IMR-90 (cell line): ENCODE measurements around the gene TFRC. TPM values are rescaled to one million over a fixed set of nuclear protein-coding genes. Genes with fewer than 3 reads are reported as not detected.

Experiments
- ATAC-seq: fragments of 200-7000 bp; cut with Tn5 transposase; 2 replicates; pipeline ENCODE4 v1.9.1; 2020; ENCODE audit warnings: low read depth, mild to moderate bottlenecking, moderate library complexity
- BruUV-seq: library from RNA; stranded (reverse); fragments of 400-500 nt; replicated peaks from 2 replicates; lab custom pipeline; 2021; lab: Mats Ljungman, UMichigan
- CTCF ChIA-PET: fragments of 300-600 bp; formaldehyde crosslinking; extraction: SDS; loops from one replicate; lab custom pipeline; 2021; ENCODE audit warnings: antibody characterized with exemption; lab: Yijun Ruan, JAX
- POLR2A ChIA-PET: fragments of 300-600 bp; sonication (Branson Sonifier 250); formaldehyde crosslinking; loops from one replicate; lab custom pipeline; 2022; ENCODE audit warnings: antibody characterized with exemption; ENCODE audit not compliant: unreplicated experiment; lab: Charles Lee
- DNase-seq: peaks from one replicate; pipeline ENCODE4 v3.0.0; 2013
- H2AFZ ChIP-seq: replicated peaks from 2 replicates; pipeline ENCODE3; 2013; ENCODE audit warnings: low read length, mild to moderate bottlenecking; ENCODE audit not compliant: poor library complexity
- H2AK5ac ChIP-seq: 2 replicates; pipeline ENCODE4 v1.6.1; 2013; ENCODE audit warnings: low read depth, low read length, inconsistent platforms
- H2AK9ac ChIP-seq: replicated peaks from 2 replicates; pipeline ENCODE3; 2013; ENCODE audit warnings: mild to moderate bottlenecking, low read depth, low read length, moderate library complexity; ENCODE audit not compliant: poor library complexity
- H2BK120ac ChIP-seq: 2 replicates; pipeline ENCODE4 v1.6.1; 2013; ENCODE audit warnings: low read depth, low read length, inconsistent platforms
- H2BK15ac ChIP-seq: 3 replicates; pipeline ENCODE4 v1.6.1; 2013; ENCODE audit warnings: low read depth, low read length, inconsistent platforms
- H2BK20ac ChIP-seq: 2 replicates; pipeline ENCODE4 v1.6.1; 2013; ENCODE audit warnings: low read depth, mild to moderate bottlenecking, inconsistent platforms, low read length, moderate library complexity
- H2BK5ac ChIP-seq: 2 replicates; pipeline ENCODE4 v1.6.1; 2013; ENCODE audit warnings: mild to moderate bottlenecking, low read depth, low read length, inconsistent platforms; ENCODE audit not compliant: poor library complexity, severe bottlenecking
- H3K14ac ChIP-seq: replicated peaks from 2 replicates; pipeline ENCODE4 v1.6.1; 2013; ENCODE audit warnings: low read depth, low read length, inconsistent platforms
- H3K18ac ChIP-seq: 2 replicates; pipeline ENCODE4 v1.6.1; 2013; ENCODE audit warnings: low read depth, low read length, control low read depth
- H3K23ac ChIP-seq: 2 replicates; pipeline ENCODE4 v1.6.1; 2013; ENCODE audit warnings: low read depth, low read length, inconsistent platforms
- H3K27ac ChIP-seq: 2 replicates; pipeline ENCODE4 v1.5.1; 2013; ENCODE audit warnings: mild to moderate bottlenecking, control low read depth, low read length; ENCODE audit not compliant: insufficient read depth
- H3K27me3 ChIP-seq: 2 replicates; pipeline ENCODE4 v1.6.1; 2013; ENCODE audit warnings: low read length; ENCODE audit not compliant: control insufficient read depth, insufficient read depth
- H3K36me3 ChIP-seq: 2 replicates; pipeline ENCODE4 v1.6.1; 2013; ENCODE audit warnings: low read length, mixed read lengths; ENCODE audit not compliant: control insufficient read depth, insufficient read depth
- H3K4ac ChIP-seq: 2 replicates; pipeline ENCODE4 v1.6.1; 2013; ENCODE audit warnings: low read depth, low read length, inconsistent platforms
- H3K4me1 ChIP-seq: 2 replicates; pipeline ENCODE4 v1.6.1; 2013; ENCODE audit warnings: low read length, mixed read lengths; ENCODE audit not compliant: control insufficient read depth, insufficient read depth
- H3K4me2 ChIP-seq: 2 replicates; pipeline ENCODE4 v1.6.1; 2013; ENCODE audit warnings: low read depth, mild to moderate bottlenecking, control low read depth, low read length, moderate library complexity
- H3K4me3 ChIP-seq: 2 replicates; pipeline ENCODE4 v1.5.1; 2013; ENCODE audit warnings: low read depth, mild to moderate bottlenecking, control low read depth, low read length, moderate library complexity; ENCODE audit not compliant: insufficient read depth
- H3K56ac ChIP-seq: 2 replicates; pipeline ENCODE4 v1.6.1; 2013; ENCODE audit warnings: low read length, inconsistent platforms; ENCODE audit not compliant: insufficient read depth; ENCODE audit errors: extremely low read depth
- H3K79me1 ChIP-seq, 2 experiments: 2 replicates each; pipeline ENCODE4 v1.6.1; 2013; ENCODE audit warnings: low read length in 2 of 2, inconsistent platforms in 1 of 2, low read depth in 1 of 2
- H3K9ac ChIP-seq: 2 replicates; pipeline ENCODE4 v1.6.1; 2013; ENCODE audit warnings: low read depth, low read length, control low read depth
- H3K9me1 ChIP-seq: 2 replicates; pipeline ENCODE4 v1.6.1; 2013; ENCODE audit warnings: low read length, inconsistent platforms; ENCODE audit not compliant: insufficient read depth
- H3K9me3 ChIP-seq: 2 replicates; pipeline ENCODE4 v1.6.1; 2013; ENCODE audit warnings: low read length; ENCODE audit not compliant: control insufficient read depth, insufficient read depth
- H4K20me1 ChIP-seq: 2 replicates; pipeline ENCODE4 v1.6.1; 2013; ENCODE audit warnings: low read length, inconsistent platforms; ENCODE audit not compliant: insufficient read depth
- H4K5ac ChIP-seq: 2 replicates; pipeline ENCODE4 v1.6.1; 2013; ENCODE audit warnings: mild to moderate bottlenecking, low read depth, low read length, control low read depth
- H4K8ac ChIP-seq, 2 experiments: 2 replicates each; pipeline ENCODE4 v1.6.1; 2013; ENCODE audit warnings: low read depth in 2 of 2, low read length in 2 of 2, control low read depth in 1 of 2, inconsistent platforms in 1 of 2
- H4K91ac ChIP-seq: 2 replicates; pipeline ENCODE4 v1.6.1; 2013; ENCODE audit warnings: low read depth, low read length, inconsistent platforms; ENCODE audit not compliant: insufficient read depth
- BHLHE40 ChIP-seq: fragments of 150-350 bp; IDR thresholded peaks from 2 replicates; pipeline ENCODE4 v1.6.1; 2016; ENCODE audit warnings: mild to moderate bottlenecking, low read depth, low read length
- CEBPB ChIP-seq: IDR thresholded peaks from 2 replicates; pipeline ENCODE4 v1.6.1; 2012; ENCODE audit warnings: low read depth, low read length, improper control_type of control experiment
- CHD1 ChIP-seq: IDR thresholded peaks from 2 replicates; pipeline ENCODE4 v1.6.1; 2012; ENCODE audit warnings: low read depth, low read length, improper control_type of control experiment
- ELK1 ChIP-seq: fragments of 150-350 bp; IDR thresholded peaks from 2 replicates; pipeline ENCODE4 v1.6.1; 2016; ENCODE audit warnings: low read depth, mild to moderate bottlenecking, low read length, moderate library complexity, borderline replicate concordance
- FOS ChIP-seq: fragments of 150-350 bp; IDR thresholded peaks from 2 replicates; pipeline ENCODE4 v1.6.1; 2016; ENCODE audit warnings: low read depth, low read length
- MAZ ChIP-seq: IDR thresholded peaks from 2 replicates; pipeline ENCODE4 v1.6.1; 2012; ENCODE audit warnings: low read depth, mild to moderate bottlenecking, low read length, improper control_type of control experiment, moderate library complexity, borderline replicate concordance
- MXI1 ChIP-seq: IDR thresholded peaks from 2 replicates; pipeline ENCODE4 v1.6.1; 2012; ENCODE audit warnings: low read depth, mild to moderate bottlenecking, low read length, moderate library complexity, borderline replicate concordance
- POLR2A ChIP-seq: IDR thresholded peaks from 2 replicates; pipeline ENCODE4 v1.6.1; 2012; ENCODE audit warnings: mild to moderate bottlenecking, low read depth, low read length
- RCOR1 ChIP-seq: IDR thresholded peaks from 2 replicates; pipeline ENCODE4 v1.6.1; 2012; ENCODE audit warnings: mild to moderate bottlenecking, low read length, improper control_type of control experiment; ENCODE audit not compliant: insufficient replicate concordance
- RFX5 ChIP-seq: IDR thresholded peaks from 2 replicates; pipeline ENCODE4 v1.8.0; 2012; ENCODE audit warnings: low read depth, mild to moderate bottlenecking, low read length, moderate library complexity
- SMC3 ChIP-seq: fragments of 150-350 bp; IDR thresholded peaks from 2 replicates; pipeline ENCODE4 v1.6.1; 2016; ENCODE audit warnings: low read depth, mild to moderate bottlenecking, antibody characterized with exemption, low read length, moderate library complexity
- WGBS, 2 experiments: methylation state at CpG; one replicate each; pipeline versions ENCODE4 v1.1.5 to v1.1.7; 2013; ENCODE audit warnings: missing lambda C conversion rate in 2 of 2; ENCODE audit not compliant: insufficient read length in 1 of 2; ENCODE audit errors: extremely low coverage in 2 of 2; 5-methylcytosine and 5-hydroxymethylcytosine counted together
- dilution Hi-C: fragments of 300-500 bp; cut with HindIII; formaldehyde crosslinking; loops from one replicate; pipeline ENCODE4 v1.14.3; 2018; ENCODE audit warnings: low sequenced_read_pairs; ENCODE audit not compliant: unreplicated experiment
- in situ Hi-C: fragments of 300-500 bp; cut with MboI; formaldehyde crosslinking; loops from 3 replicates; pipeline ENCODE4 v1.14.3; 2019; ENCODE audit warnings: low sequenced_read_pairs, inconsistent platforms, mixed read lengths
- intact Hi-C: fragments of 100-400 bp; cut with micrococcal nuclease; formaldehyde crosslinking; loops from 2 replicates; pipeline ENCODE4 v1.10.0; 2022
- polyA plus RNA-seq, 3 experiments: library from polyadenylated mRNA; depleted of rRNA; stranded (reverse); fragments of >200 nt; gene quantifications; 2 replicates each; pipeline ENCODE4 v1.2.3, GENCODE V29; 2012; ENCODE audit warnings: low replicate concordance in 1 of 3
- total RNA-seq: library from RNA; depleted of rRNA; stranded (reverse); fragments of >200 nt; gene quantifications from 2 replicates; pipeline ENCODE4 v1.2.3, GENCODE V29; 2012
- TF ChIP-seq, protein P1 (sequence below): conservative IDR thresholded peaks from 2 replicates; pipeline ENCODE4 v1.5.1; 2012; ENCODE audit warnings: mild to moderate bottlenecking, low read depth, low read length, improper control_type of control experiment
- TF ChIP-seq, protein P2 (sequence below): fragments of 150-350 bp; IDR thresholded peaks from 2 replicates; pipeline ENCODE4 v1.6.1; 2017; ENCODE audit warnings: mild to moderate bottlenecking, antibody characterized with exemption, low read length, low read depth

Gene TFRC
- total and polyA plus RNA-seq, 2 of the 4 experiments (the other 2 are of a cell fraction) = 78.6 to 156 TPM

- no peaks in the 10 kb centered on the region for H3K9me3 ChIP-seq
- no peak for ATAC-seq
- no peak overlapping the region for H3K56ac ChIP-seq
- no peak overlapping the region for H2BK120ac ChIP-seq
- H2AFZ ChIP-seq = no peak overlapping the region
- H3K14ac ChIP-seq = no peak overlapping the region
- H2AK5ac ChIP-seq = no peak overlapping the region
- no peak overlapping the region for H3K27ac ChIP-seq
- BruUV-seq = no TSS peak
- in situ Hi-C loops (no loop called here), dilution Hi-C loops (no loop called here), intact Hi-C loops (no loop called here)
- H3K36me3 ChIP-seq = no peaks in the 10 kb centered on the region
- H2BK5ac ChIP-seq = no peak overlapping the region
- no peaks in the 10 kb centered on the region for H3K79me1 ChIP-seq
- no peak for DNase-seq
- H4K20me1 ChIP-seq = no peaks in the 10 kb centered on the region
- ChIA-PET POLR2A (no interaction called here), CTCF (no interaction called here)
- H3K9me1 ChIP-seq = no peaks in the 10 kb centered on the region
- H2AK9ac ChIP-seq = no peak overlapping the region
- no peak overlapping the region for H2BK20ac ChIP-seq
- no peak overlapping the region for H4K8ac ChIP-seq
- H3K4ac ChIP-seq = no peak overlapping the region
- no peaks in the 10 kb centered on the region for H3K4me1 ChIP-seq
- peaks cover 1% of the 10 kb centered on the region; the same call in 1 of the 2 replicates for H3K27me3 ChIP-seq
- WGBS, 2 experiments = no CpG with 5 or more reads among the region's 5 CpGs
- no peak overlapping the region for H3K23ac ChIP-seq
- no peak overlapping the region for H2BK15ac ChIP-seq
- H4K91ac ChIP-seq = no peak overlapping the region
- no peak overlapping the region for H3K4me3 ChIP-seq
- no peak overlapping the region for H3K9ac ChIP-seq
- H3K4me2 ChIP-seq = no peak overlapping the region
- no peak overlapping the region for H4K5ac ChIP-seq
- TF ChIP-seq BHLHE40 (no peak), CHD1 (no peak), FOS (no peak), MAZ (no peak), CEBPB (no peak), ELK1 (no peak), SMC3 (no peak), RCOR1 (no peak), POLR2A (no peak), RFX5 (no peak), MXI1 (no peak)
- TF ChIP-seq, protein P1, sequence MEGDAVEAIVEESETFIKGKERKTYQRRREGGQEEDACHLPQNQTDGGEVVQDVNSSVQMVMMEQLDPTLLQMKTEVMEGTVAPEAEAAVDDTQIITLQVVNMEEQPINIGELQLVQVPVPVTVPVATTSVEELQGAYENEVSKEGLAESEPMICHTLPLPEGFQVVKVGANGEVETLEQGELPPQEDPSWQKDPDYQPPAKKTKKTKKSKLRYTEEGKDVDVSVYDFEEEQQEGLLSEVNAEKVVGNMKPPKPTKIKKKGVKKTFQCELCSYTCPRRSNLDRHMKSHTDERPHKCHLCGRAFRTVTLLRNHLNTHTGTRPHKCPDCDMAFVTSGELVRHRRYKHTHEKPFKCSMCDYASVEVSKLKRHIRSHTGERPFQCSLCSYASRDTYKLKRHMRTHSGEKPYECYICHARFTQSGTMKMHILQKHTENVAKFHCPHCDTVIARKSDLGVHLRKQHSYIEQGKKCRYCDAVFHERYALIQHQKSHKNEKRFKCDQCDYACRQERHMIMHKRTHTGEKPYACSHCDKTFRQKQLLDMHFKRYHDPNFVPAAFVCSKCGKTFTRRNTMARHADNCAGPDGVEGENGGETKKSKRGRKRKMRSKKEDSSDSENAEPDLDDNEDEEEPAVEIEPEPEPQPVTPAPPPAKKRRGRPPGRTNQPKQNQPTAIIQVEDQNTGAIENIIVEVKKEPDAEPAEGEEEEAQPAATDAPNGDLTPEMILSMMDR = no peak
- TF ChIP-seq, protein P2, sequence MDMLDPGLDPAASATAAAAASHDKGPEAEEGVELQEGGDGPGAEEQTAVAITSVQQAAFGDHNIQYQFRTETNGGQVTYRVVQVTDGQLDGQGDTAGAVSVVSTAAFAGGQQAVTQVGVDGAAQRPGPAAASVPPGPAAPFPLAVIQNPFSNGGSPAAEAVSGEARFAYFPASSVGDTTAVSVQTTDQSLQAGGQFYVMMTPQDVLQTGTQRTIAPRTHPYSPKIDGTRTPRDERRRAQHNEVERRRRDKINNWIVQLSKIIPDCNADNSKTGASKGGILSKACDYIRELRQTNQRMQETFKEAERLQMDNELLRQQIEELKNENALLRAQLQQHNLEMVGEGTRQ = no peak
- H3K18ac ChIP-seq = no peak overlapping the region
Observed at GRCh38 chr3:196087906-196088305, 6.0 kb upstream of the TFRC start.
